BLaER1 (cell line): ENCODE results near the gene ANTXR1.
A peak's percentile ranks its signal among the peaks of the same experiment; 100 is the strongest.

ENCODE experiments used
- H3K27ac ChIP-seq: shearing (Covaris generic); formaldehyde crosslinking; 2 replicates; pipeline ENCODE4 v1.8.1; 2022
- H3K27me3 ChIP-seq: shearing (Covaris generic); formaldehyde crosslinking; 2 replicates; pipeline ENCODE4 v1.8.1; 2022
- H3K36me3 ChIP-seq: shearing (Covaris generic); formaldehyde crosslinking; 2 replicates; pipeline ENCODE4 v1.8.1; 2022
- H3K4me1 ChIP-seq: shearing (Covaris generic); formaldehyde crosslinking; 2 replicates; pipeline ENCODE4 v1.8.1; 2022
- H3K4me2 ChIP-seq: shearing (Covaris generic); formaldehyde crosslinking; 2 replicates; pipeline ENCODE4 v1.8.1; 2022
- H3K4me3 ChIP-seq: shearing (Covaris generic); formaldehyde crosslinking; 2 replicates; pipeline ENCODE4 v1.8.1; 2022
- H3K9ac ChIP-seq: shearing (Covaris generic); formaldehyde crosslinking; 2 replicates; pipeline ENCODE4 v1.8.1; 2022
- H3K9me3 ChIP-seq: shearing (Covaris generic); formaldehyde crosslinking; 2 replicates; pipeline ENCODE4 v1.8.1; 2022
- H4K20me1 ChIP-seq: shearing (Covaris generic); formaldehyde crosslinking; 2 replicates; pipeline ENCODE4 v1.8.1; 2022
- Cebpa-rat ChIP-seq: shearing (Covaris generic); IDR thresholded peaks from 2 replicates; pipeline ENCODE4 v1.8.1; 2022

Gene ANTXR1

DNA sequence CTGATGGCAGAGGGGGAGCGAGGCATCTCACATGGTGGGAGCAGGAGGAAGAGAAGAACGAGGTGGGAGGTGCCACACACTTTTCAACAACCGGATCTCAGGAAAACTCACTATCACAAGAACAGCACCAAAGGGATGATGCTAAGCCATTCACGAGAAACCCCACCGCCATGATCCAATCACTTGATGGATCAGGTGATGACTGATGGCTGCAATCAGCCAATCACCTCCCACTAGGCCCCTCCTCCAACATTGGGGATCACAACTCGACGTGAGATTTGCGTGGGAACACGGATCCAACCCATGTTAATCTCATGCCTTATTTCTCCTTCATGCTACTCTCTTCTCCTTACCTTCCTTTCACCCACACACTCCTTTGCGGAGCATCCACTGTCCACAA, 143.6 kb downstream of the ANTXR1 start:
- Histone ChIP-seq H3K36me3 (no peaks in the 10 kb centered on the region), H3K27ac (no peak overlapping the region), H3K4me1 (peaks cover 6% of the 10 kb centered on the region), H3K9me3 (no peaks in the 10 kb centered on the region), H3K9ac (no peak overlapping the region), H3K27me3 (no peaks in the 10 kb centered on the region), H3K4me3 (no peak overlapping the region), H4K20me1 (no peaks in the 10 kb centered on the region), H3K4me2 (no peak overlapping the region)
- TF ChIP-seq Cebpa-rat, result no peak

DNA sequence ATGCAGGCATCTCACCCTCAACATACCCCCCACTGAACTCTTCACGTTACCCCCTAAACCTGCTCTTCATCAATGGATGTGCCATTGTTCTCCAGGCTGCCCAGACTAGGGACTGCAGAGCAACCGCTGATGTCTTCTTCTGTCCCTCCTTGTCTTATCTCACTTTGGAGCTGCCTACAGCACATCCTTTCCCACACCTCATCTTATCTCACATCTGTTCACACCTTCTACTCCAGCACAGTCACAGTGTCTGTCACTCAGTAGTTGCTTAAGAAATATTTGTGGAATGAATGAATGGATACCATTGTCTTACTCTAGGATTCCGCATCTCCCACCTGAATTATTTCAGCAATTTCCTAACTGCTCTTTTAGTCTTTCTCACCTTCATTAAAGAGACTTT, 144.5 kb downstream of the ANTXR1 start:
- Histone ChIP-seq H4K20me1 (no peaks in the 10 kb centered on the region), H3K4me1 (peaks cover 14% of the 10 kb centered on the region), H3K9ac (no peak overlapping the region), H3K9me3 (no peaks in the 10 kb centered on the region), H3K4me2 (no peak overlapping the region), H3K4me3 (no peak overlapping the region), H3K27ac (no peak overlapping the region), H3K27me3 (no peaks in the 10 kb centered on the region), H3K36me3 (no peaks in the 10 kb centered on the region)
- TF ChIP-seq Cebpa-rat, result no peak

DNA sequence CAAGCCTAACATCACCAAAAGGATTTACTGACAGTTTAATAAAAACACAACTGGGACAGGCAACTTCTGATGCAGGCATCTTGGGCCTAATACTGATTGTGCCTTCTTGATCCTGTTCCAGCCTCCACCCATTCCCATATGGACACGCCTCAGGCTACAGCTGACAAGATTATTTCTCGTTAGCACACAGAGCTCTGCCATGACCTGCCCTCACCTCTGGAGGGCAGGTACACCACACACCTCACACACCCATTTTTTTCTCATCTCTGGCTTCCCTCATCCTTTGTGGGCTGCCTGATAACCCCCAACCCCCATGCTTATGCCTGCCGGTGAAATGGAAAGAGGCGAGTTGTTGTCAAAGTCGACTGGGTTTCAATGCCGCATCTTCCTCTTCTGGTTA, 147.0 kb downstream of the ANTXR1 start:
- Histone ChIP-seq H3K36me3 (no peaks in the 10 kb centered on the region), H4K20me1 (no peaks in the 10 kb centered on the region), H3K4me3 (no peak overlapping the region), H3K4me2 (no peak overlapping the region), H3K4me1 (peaks cover 27% of the 10 kb centered on the region), H3K9ac (no peak overlapping the region), H3K27me3 (no peaks in the 10 kb centered on the region), H3K27ac (no peak overlapping the region), H3K9me3 (no peaks in the 10 kb centered on the region)
- no peak for TF ChIP-seq Cebpa-rat

- Histone ChIP-seq H3K4me2 (peak overlapping the region; percentile 52), H3K36me3 (no peaks in the 10 kb centered on the region), H3K4me1 (peaks cover 32% of the 10 kb centered on the region), H3K9ac (no peak overlapping the region), H3K9me3 (no peaks in the 10 kb centered on the region), H3K27ac (no peak overlapping the region), H3K4me3 (no peak overlapping the region), H4K20me1 (no peaks in the 10 kb centered on the region), H3K27me3 (no peaks in the 10 kb centered on the region)
- TF ChIP-seq Cebpa-rat, result no peak
Measured at GRCh38 chr2:69162057-69162456, 149.1 kb downstream of the ANTXR1 start.

- Histone ChIP-seq H3K4me2 (peak overlapping the region; percentile 52), H4K20me1 (no peaks in the 10 kb centered on the region), H3K36me3 (no peaks in the 10 kb centered on the region), H3K9ac (no peak overlapping the region), H3K9me3 (no peaks in the 10 kb centered on the region), H3K27me3 (no peaks in the 10 kb centered on the region), H3K4me1 (peaks cover 39% of the 10 kb centered on the region), H3K27ac (no peak overlapping the region), H3K4me3 (no peak overlapping the region)
- TF ChIP-seq Cebpa-rat, result no peak
Measured at GRCh38 chr2:69163109-69163508, 150.1 kb downstream of the ANTXR1 start.

GRCh38 chr2:69163556-69163955, 150.6 kb downstream of the ANTXR1 start:
- H3K9ac ChIP-seq, result no peak overlapping the region
- no peaks in the 10 kb centered on the region for H3K9me3 ChIP-seq
- H3K4me3 ChIP-seq, result no peak overlapping the region
- H3K27me3 ChIP-seq, result no peaks in the 10 kb centered on the region
- TF ChIP-seq Cebpa-rat, result no peak
- peaks cover 39% of the 10 kb centered on the region for H3K4me1 ChIP-seq
- no peaks in the 10 kb centered on the region for H3K36me3 ChIP-seq
- H3K27ac ChIP-seq, result no peak overlapping the region
- H4K20me1 ChIP-seq, result no peaks in the 10 kb centered on the region
- peak overlapping the region; percentile 52 for H3K4me2 ChIP-seq

DNA sequence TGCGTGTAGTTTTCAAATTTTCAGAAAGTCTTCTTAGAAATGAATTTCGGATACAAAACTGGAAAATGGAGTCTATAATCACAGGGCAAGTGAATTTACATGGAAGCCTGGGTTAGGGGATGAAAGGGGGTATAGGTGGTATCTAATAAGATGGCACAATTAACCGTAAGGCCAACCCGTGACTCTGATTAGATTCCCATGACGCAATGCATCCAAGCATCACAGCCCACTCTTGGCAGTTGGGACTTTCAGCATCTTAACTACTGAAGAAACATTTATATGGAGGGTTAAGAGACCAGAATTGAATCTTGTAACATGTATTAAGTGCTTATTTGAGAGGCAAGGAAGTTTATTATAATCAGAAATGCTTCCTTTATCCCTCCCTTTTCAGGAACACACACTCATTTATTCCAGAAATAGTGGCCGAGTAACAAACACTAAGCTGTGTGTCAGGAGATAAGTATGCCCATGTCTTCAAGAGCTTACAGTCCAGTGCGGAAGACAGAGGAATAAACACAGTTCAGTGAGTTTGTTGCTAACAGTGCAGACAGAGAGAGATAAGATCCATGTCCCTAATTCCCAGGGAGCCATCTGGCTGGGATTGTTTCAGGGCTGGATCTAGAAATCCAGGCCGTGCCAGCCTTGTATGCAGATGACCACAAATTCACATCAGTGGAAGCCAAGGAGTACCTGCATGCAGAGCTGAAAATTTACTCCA, 151.2 kb downstream of the ANTXR1 start:
- Histone ChIP-seq H4K20me1 (no peaks in the 10 kb centered on the region), H3K9ac (no peak overlapping the region), H3K27ac (no peak overlapping the region), H3K4me2 (no peak overlapping the region), H3K36me3 (no peaks in the 10 kb centered on the region), H3K9me3 (no peaks in the 10 kb centered on the region), H3K4me1 (peaks cover 39% of the 10 kb centered on the region), H3K27me3 (no peaks in the 10 kb centered on the region), H3K4me3 (no peak overlapping the region)
- TF ChIP-seq Cebpa-rat, result no peak

- no peak overlapping the region for H3K27ac ChIP-seq
- TF ChIP-seq Cebpa-rat, result no peak
- no peak overlapping the region for H3K4me2 ChIP-seq
- H3K36me3 ChIP-seq, result no peaks in the 10 kb centered on the region
- H3K9me3 ChIP-seq, result no peaks in the 10 kb centered on the region
- H3K4me3 ChIP-seq, result no peak overlapping the region
- H3K27me3 ChIP-seq, result no peaks in the 10 kb centered on the region
- H3K9ac ChIP-seq, result no peak overlapping the region
- no peaks in the 10 kb centered on the region for H4K20me1 ChIP-seq
- peaks cover 39% of the 10 kb centered on the region for H3K4me1 ChIP-seq
Measured at GRCh38 chr2:69165091-69165880, 152.3 kb downstream of the ANTXR1 start.

GRCh38 chr2:69166465-69166811, 153.5 kb downstream of the ANTXR1 start:
- Histone ChIP-seq H3K9ac (no peak overlapping the region), H3K36me3 (no peaks in the 10 kb centered on the region), H3K27me3 (no peaks in the 10 kb centered on the region), H3K9me3 (no peaks in the 10 kb centered on the region), H4K20me1 (no peaks in the 10 kb centered on the region), H3K4me3 (no peak overlapping the region), H3K27ac (no peak overlapping the region), H3K4me2 (no peak overlapping the region), H3K4me1 (peaks cover 34% of the 10 kb centered on the region)
- TF ChIP-seq Cebpa-rat, result no peak

- Histone ChIP-seq H3K4me1 (peaks cover 29% of the 10 kb centered on the region), H3K9ac (no peak overlapping the region), H4K20me1 (no peaks in the 10 kb centered on the region), H3K36me3 (no peaks in the 10 kb centered on the region), H3K9me3 (no peaks in the 10 kb centered on the region), H3K27me3 (no peaks in the 10 kb centered on the region), H3K27ac (no peak overlapping the region), H3K4me2 (peak overlapping the region; percentile 29), H3K4me3 (no peak overlapping the region)
- TF ChIP-seq Cebpa-rat, result no peak
Measured at GRCh38 chr2:69166812-69167468, 154.0 kb downstream of the ANTXR1 start.
